Mucosa of stomach (tissue), 1 donor: ENCODE data around the gene CDC14B.

Experiments
- H3K27me3 ChIP-seq: one replicate; pipeline ENCODE4 v1.7.0; 2013; ENCODE audit warnings: mild to moderate bottlenecking, low read length; ENCODE audit not compliant: control insufficient read depth, insufficient read depth
- H3K36me3 ChIP-seq: one replicate; pipeline ENCODE4 v1.7.0; 2013; ENCODE audit warnings: low read length; ENCODE audit not compliant: control insufficient read depth, insufficient read depth
- H3K4me1 ChIP-seq: one replicate; pipeline ENCODE4 v1.7.0; 2013; ENCODE audit warnings: mild to moderate bottlenecking, low read length; ENCODE audit not compliant: control insufficient read depth, insufficient read depth
- H3K4me3 ChIP-seq: one replicate; pipeline ENCODE4 v1.7.0; 2013; ENCODE audit warnings: low read length
- H3K9ac ChIP-seq: one replicate; pipeline ENCODE4 v1.7.0; 2013; ENCODE audit warnings: mild to moderate bottlenecking, low read length, moderate library complexity
- H3K9me3 ChIP-seq: one replicate; pipeline ENCODE4 v1.7.0; 2013; ENCODE audit warnings: mild to moderate bottlenecking, low read length, moderate library complexity; ENCODE audit not compliant: control insufficient read depth
- donor health status: Pancreatic carcinoma.

CDC14B gene

GRCh38 chr9:96453625-96454024, 166.0 kb downstream of the CDC14B start:
- no peaks in the 10 kb centered on the region for H3K9me3 ChIP-seq
- H3K9ac ChIP-seq: no peak overlapping the region
- H3K4me3 ChIP-seq: no peak overlapping the region
- H3K27me3 ChIP-seq: peaks cover 9% of the 10 kb centered on the region
- no peaks in the 10 kb centered on the region for H3K36me3 ChIP-seq
- H3K4me1 ChIP-seq: peaks cover 6% of the 10 kb centered on the region

GRCh38 chr9:96450613-96451528, 168.8 kb downstream of the CDC14B start:
- Histone ChIP-seq H3K4me1 (peaks cover 6% of the 10 kb centered on the region), H3K4me3 (peak overlapping the region; percentile 71), H3K9me3 (no peaks in the 10 kb centered on the region), H3K9ac (peak overlapping the region; percentile 59), H3K27me3 (peaks cover 13% of the 10 kb centered on the region), H3K36me3 (no peaks in the 10 kb centered on the region)
